Measurements from ENCODE around the gene CAMTA1. TPM values are rescaled to one million over a fixed set of nuclear protein-coding genes. Genes with fewer than 3 reads are reported as not detected.

Gene CAMTA1
- total RNA-seq, 2 experiments from 2014 or later: 43.9 to 73.3 TPM

DNA sequence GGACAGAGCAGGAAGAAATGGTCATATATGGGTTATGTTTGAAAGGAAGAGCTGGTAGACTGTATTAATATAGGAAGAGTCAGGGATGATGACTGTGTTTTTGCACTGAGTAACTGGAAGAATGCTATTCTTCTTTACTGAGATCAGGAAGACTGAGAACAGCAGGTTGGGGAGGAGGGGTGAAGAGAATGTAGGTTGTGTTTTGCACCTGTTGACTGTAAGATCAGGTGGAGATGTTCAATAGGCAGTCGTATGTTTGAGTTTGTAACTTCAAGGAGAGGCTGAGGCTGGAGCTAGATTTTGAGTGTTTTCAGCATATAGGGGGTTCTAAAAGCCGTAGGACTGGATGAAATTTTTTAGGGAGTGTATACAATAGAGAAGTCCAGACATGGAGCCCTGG is 97.2 kb downstream of the CAMTA1 start:
- Histone ChIP-seq H3K36me3 (ENCODE audit: insufficient read depth, low read length) (no peaks in the 10 kb centered on the region), H3K4me3 (ENCODE audit: low read depth, low read length, poor library complexity, severe bottlenecking) (no peak overlapping the region), H4K20me1 (ENCODE audit: insufficient read depth, low read length) (no peaks in the 10 kb centered on the region), H2AFZ (ENCODE audit: low read length) (no peak overlapping the region), H3K9me2 (ENCODE audit: insufficient read depth, low read length) (no peaks in the 10 kb centered on the region), H3K4me2 (ENCODE audit: low read length) (no peak overlapping the region), H3K4me1 (ENCODE audit: insufficient read depth, low read length, poor library complexity, severe bottlenecking) (no peaks in the 10 kb centered on the region), H3K79me2 (ENCODE audit: insufficient read depth, low read depth, low read length) (no peaks in the 10 kb centered on the region), H3K9me3 (ENCODE audit: low read length) (no peaks in the 10 kb centered on the region), H3K27ac (ENCODE audit: low read depth, low read length, poor library complexity, severe bottlenecking) (no peak overlapping the region)
- POLR2A ChIA-PET: interaction anchor here (0.6 kb wide), 1 partner anchor 1480 kb away, joined by 3 read pairs; no protein-coding TSS in a partner anchor
- CTCF ChIA-PET (ENCODE audit: unreplicated experiment): no interaction called here
- no TSS peak for BruUV-seq (replicated peaks)
- intact Hi-C loops (cut with micrococcal nuclease; ENCODE audit: unreplicated experiment): no loop called here
- TF ChIP-seq EZH2phosphoT487 (IDR thresholded peaks at IDR 0.05; ENCODE audit: borderline replicate concordance, low read depth, low read length): no peak
- TF ChIP-seq, protein P1, sequence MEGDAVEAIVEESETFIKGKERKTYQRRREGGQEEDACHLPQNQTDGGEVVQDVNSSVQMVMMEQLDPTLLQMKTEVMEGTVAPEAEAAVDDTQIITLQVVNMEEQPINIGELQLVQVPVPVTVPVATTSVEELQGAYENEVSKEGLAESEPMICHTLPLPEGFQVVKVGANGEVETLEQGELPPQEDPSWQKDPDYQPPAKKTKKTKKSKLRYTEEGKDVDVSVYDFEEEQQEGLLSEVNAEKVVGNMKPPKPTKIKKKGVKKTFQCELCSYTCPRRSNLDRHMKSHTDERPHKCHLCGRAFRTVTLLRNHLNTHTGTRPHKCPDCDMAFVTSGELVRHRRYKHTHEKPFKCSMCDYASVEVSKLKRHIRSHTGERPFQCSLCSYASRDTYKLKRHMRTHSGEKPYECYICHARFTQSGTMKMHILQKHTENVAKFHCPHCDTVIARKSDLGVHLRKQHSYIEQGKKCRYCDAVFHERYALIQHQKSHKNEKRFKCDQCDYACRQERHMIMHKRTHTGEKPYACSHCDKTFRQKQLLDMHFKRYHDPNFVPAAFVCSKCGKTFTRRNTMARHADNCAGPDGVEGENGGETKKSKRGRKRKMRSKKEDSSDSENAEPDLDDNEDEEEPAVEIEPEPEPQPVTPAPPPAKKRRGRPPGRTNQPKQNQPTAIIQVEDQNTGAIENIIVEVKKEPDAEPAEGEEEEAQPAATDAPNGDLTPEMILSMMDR (conservative IDR thresholded peaks at IDR 0.05; ENCODE audit: low read length): no peak
- no peak for DNase-seq (ENCODE audit: low spot score)

DNA sequence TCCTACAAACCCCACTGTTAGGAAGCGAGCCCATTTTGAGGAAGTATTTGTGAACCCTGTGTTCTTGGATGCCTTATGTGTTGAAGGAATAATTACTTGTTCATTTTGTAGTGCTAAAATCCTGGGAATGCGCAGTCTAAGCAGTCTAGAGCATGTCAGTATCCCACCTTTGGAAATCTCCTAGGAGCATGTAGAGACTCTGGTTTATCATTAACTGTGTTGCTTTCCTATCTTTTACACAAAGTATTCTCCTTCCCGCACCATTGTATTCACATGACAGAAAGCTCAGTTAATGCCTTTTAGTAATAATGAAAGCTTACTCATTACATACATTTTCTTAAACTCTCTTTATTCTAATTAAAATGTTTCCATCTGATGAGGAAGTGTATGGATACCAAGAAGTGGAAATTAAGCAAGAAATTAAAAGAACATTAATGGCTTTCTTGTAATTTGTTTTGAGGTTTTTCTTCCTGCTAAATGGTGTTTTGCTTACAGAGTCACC is 99.4 kb downstream of the CAMTA1 start:
- BruUV-seq (replicated peaks): no TSS peak
- intact Hi-C loops (cut with micrococcal nuclease; ENCODE audit: unreplicated experiment): no loop called here
- POLR2A ChIA-PET: interaction anchor here (0.7 kb wide), 1 partner anchor 81 kb away, joined by 3 read pairs; no protein-coding TSS in a partner anchor
- no peaks in the 10 kb centered on the region for H3K36me3 ChIP-seq (ENCODE audit: insufficient read depth, low read length)
- no peaks in the 10 kb centered on the region for H3K9me2 ChIP-seq (ENCODE audit: insufficient read depth, low read length)
- H3K4me3 ChIP-seq (ENCODE audit: low read depth, low read length, poor library complexity, severe bottlenecking): no peak overlapping the region
- H3K4me2 ChIP-seq (ENCODE audit: low read length): no peak overlapping the region
- H3K4me1 ChIP-seq (ENCODE audit: insufficient read depth, low read length, poor library complexity, severe bottlenecking): no peaks in the 10 kb centered on the region
- H3K79me2 ChIP-seq (ENCODE audit: insufficient read depth, low read depth, low read length): no peaks in the 10 kb centered on the region
- CTCF ChIA-PET (ENCODE audit: unreplicated experiment): no interaction called here
- DNase-seq (ENCODE audit: low spot score): no peak
- TF ChIP-seq EZH2phosphoT487 (IDR thresholded peaks at IDR 0.05; ENCODE audit: borderline replicate concordance, low read depth, low read length): no peak
- TF ChIP-seq, protein P1 (conservative IDR thresholded peaks at IDR 0.05; ENCODE audit: low read length): no peak
- H2AFZ ChIP-seq (ENCODE audit: low read length): no peak overlapping the region
- no peak overlapping the region for H3K27ac ChIP-seq (ENCODE audit: low read depth, low read length, poor library complexity, severe bottlenecking)
- no peaks in the 10 kb centered on the region for H3K9me3 ChIP-seq (ENCODE audit: low read length)
- no peaks in the 10 kb centered on the region for H4K20me1 ChIP-seq (ENCODE audit: insufficient read depth, low read length)

DNA sequence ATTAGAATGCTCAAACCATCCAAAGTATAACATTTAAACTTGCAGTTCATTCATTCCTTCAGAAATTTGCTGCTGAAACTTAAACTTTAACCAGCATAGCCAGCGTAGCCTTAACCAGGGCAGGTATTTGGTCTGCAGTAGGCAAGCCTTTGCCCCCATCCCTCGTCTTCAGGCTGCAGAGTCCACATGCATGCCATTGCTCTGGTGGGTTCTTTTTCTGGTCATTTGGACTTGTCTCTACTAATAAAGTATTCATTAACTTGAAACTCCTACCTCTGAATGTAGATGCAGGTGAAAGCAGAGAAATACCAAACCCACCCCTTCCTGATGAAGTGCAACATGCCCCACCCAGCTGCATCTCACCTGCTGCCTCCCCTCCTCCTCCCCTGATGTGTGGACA is 100.2 kb downstream of the CAMTA1 start:
- no peak overlapping the region for H2AFZ ChIP-seq (ENCODE audit: low read length)
- BruUV-seq (replicated peaks): no TSS peak
- H3K79me2 ChIP-seq (ENCODE audit: insufficient read depth, low read depth, low read length): no peaks in the 10 kb centered on the region
- DNase-seq (ENCODE audit: low spot score): no peak
- intact Hi-C loops (cut with micrococcal nuclease; ENCODE audit: unreplicated experiment): no loop called here
- H3K9me2 ChIP-seq (ENCODE audit: insufficient read depth, low read length): no peaks in the 10 kb centered on the region
- H3K4me3 ChIP-seq (ENCODE audit: low read depth, low read length, poor library complexity, severe bottlenecking): no peak overlapping the region
- no peaks in the 10 kb centered on the region for H3K4me1 ChIP-seq (ENCODE audit: insufficient read depth, low read length, poor library complexity, severe bottlenecking)
- no peaks in the 10 kb centered on the region for H4K20me1 ChIP-seq (ENCODE audit: insufficient read depth, low read length)
- ChIA-PET POLR2A (interaction anchor here (0.5 to 0.7 kb wide), 2 partner anchors 27 to 82 kb away, joined by 3 read pairs; no protein-coding TSS in a partner anchor), CTCF (ENCODE audit: unreplicated experiment) (no interaction called here)
- H3K4me2 ChIP-seq (ENCODE audit: low read length): no peak overlapping the region
- TF ChIP-seq, protein P1 (conservative IDR thresholded peaks at IDR 0.05; ENCODE audit: low read length): no peak
- TF ChIP-seq EZH2phosphoT487 (IDR thresholded peaks at IDR 0.05; ENCODE audit: borderline replicate concordance, low read depth, low read length): no peak
- H3K36me3 ChIP-seq (ENCODE audit: insufficient read depth, low read length): no peaks in the 10 kb centered on the region
- no peak overlapping the region for H3K27ac ChIP-seq (ENCODE audit: low read depth, low read length, poor library complexity, severe bottlenecking)
- no peaks in the 10 kb centered on the region for H3K9me3 ChIP-seq (ENCODE audit: low read length)
